ENCODE results near the gene ENHO.

DNA sequence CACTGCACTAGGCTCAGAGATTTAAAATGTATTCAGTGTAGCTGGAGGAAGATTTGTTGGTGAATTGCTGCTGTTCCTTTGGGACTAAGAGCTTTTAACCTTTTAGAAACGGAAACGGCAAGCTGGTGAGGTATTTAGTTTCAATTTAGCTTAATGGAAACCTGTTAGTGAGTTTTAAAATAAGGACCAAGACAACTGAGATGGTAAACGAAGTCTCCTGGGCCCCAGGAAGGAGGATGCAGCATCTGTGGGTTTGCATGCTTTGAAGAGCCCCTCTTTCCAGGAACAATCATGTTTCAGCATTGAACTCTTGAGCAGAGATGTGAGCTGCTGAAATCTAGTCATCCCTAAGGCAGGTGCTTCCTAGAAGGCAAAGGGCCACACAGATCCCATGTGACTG lies 47.7 kb downstream of the ENHO start:
- TF ChIP-seq CTCF (conservative IDR thresholded peaks at IDR 0.05) = no peak
- no peak for TF ChIP-seq ZFX (IDR thresholded peaks at IDR 0.05)

Measured in C4-2B (cell line).